GM19023 (cell line): Measurements from ENCODE around the gene HOXA3.

Experiments
- ATAC-seq: cut with Tn5 transposase; IDR thresholded peaks from one replicate; pipeline ENCODE4 v1.9.1; 2021; ENCODE audit warnings: mild to moderate bottlenecking, moderate library complexity; ENCODE audit not compliant: unreplicated experiment

The HOXA3 gene

DNA sequence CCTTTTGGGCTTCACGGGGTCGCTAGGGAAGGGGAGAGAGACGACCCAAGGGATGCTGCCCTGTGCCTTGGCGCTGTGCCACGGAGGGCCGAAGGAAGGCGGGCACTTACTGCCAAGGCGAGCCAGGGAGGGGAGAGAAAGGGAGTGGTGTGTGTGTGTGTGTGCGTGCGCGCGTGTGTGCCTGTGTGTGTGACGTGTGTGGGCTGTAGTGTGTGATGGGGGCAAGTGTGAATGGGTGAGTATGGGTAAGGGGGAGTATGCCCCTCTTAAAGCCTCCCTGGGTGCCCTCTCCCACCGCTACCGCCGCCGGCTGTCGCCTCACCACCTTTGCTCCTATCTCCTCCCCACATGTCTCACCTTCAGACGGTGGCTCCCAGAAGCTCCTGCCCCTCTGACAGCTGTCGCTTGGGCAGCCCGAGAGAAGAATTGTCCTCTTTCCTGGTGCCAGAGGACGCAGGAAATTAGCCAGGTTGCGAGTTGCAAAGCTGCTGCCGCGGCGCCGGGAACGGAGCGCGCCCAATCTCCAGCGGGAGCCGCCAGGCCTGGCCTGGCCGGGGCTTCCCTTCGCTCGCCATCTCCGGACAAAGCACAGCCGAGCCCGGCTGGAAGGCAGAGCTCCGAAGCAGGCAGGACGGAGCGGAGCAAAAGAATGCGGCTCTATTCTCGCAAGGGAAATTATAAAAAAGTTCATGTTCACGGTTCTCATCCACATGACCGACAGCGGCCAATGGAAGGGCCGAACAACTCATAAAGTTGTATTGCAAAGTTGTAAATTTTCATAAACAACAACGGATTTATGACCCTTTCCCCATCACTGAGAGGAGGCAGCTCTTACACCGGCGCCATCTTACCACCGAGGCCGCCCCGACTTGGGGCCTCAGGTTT lies at the start of gene HOXA3:
Gene HOXA3 (minus strand): TSS at position 653 of the 885 bp plus-strand sequence. CDS start 41,943 bp downstream, outside the sequence.
- ATAC-seq, result no peak

DNA sequence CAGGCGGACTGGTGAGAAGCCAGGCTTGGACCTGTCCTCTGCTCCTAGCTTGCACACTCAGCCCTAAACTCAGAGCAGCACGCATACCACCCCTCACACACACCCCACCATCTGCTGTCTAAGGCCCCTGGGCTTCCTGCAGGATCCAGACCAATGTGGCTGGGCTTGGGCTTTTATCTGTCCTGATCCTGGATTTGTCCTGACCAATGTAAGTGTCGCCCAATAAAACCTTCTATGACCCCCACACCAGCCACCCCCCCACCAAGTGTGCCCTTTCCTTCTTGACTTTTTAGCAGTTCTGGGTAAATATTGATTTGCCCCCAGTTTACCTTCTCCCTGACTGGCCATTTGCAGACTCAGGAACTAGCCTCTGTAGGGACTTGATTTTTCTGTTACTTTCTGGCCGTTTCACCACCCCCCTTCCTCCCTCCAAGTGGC lies 49.2 kb upstream of the HOXA3 start:
- ATAC-seq, result no peak

DNA sequence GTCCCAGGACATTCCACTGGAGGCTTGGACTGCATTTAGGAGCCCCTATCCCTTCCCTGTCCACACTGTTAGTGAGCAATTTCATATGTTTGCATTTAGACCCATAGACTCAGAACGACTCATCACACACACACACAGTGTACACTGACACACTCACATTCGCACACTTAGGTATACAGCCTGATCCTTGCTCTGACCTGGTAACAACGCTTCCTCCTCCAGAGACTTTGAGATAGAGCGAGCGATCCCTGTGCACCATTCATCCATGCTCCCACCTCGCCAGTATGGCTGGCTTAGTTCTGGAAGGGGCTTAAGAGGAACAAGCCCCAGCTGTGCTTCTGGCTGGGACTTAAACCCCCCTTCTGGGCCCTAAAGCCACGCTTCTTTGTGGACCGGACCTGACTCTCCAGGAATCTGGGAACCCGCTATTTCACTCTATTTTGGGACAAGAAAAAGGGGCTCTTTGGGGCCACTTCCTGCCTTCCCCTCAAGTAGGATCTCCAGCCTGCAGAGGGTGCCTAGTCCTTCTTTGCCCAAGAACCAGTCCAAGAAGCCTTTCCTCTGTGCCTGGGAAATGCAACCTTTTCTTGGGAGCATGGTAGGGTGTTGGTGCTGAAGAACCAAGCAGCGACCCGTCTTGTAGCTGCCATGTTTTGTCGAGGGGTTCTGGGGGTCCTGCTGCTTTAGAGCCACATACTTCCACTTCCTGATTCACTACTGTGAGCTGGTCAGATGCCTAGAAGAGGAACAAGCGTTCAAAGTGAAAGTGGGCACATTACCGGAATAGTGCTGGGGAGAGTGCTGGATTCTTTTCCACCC lies 48.6 kb upstream of the HOXA3 start:
- ATAC-seq, result no peak

DNA sequence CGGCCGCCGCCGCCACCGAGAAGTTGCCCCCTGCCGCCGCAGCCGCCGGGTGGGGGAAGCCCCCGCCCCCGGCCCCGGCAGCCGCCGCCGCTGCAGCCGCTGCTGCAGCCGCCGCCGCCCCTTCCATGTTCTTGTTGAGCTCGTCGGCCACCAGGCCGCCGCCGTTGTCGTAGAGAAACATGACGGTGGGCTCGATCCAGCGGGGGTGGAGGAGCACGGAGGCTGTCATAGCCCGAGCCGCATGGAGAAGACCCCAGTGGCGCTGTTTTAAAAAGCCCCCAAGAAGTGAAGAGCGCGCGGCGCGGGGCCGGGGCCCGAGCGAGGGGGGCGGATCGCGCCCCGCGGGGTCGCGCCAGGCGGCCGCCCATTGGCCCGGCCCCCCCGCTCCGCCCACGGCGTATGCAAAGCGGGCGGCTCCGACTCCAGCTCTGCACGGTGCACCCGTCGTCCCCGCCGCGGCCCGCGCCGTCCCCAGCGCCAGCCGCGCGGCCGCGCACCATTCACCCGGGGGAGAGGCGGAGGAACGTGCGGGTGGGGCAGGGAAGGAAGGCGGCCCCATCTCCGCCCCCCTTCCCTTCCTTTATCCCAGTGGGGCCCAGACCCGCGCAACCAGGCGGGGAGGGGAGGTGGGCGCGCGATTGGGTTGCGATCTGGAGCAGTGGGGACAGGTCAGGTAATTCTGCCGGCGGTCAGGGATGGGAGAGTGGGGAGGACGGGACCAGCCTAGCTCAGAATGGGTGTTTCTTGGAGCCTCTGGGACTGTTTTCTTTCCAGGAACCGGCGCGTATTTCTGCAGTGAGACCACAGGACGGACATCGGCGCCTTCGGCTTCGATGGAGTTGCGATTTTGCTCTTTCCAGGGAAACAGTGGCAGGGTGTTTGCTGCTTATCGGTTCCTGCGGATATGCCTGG lies 47.7 kb upstream of the HOXA3 start, which contains the start of gene HOXA13:
Gene HOXA13 (minus strand): TSS at position 243 of the 912 bp plus-strand sequence. CDS start 14 bp downstream, at position 229.
- no peak for ATAC-seq

DNA sequence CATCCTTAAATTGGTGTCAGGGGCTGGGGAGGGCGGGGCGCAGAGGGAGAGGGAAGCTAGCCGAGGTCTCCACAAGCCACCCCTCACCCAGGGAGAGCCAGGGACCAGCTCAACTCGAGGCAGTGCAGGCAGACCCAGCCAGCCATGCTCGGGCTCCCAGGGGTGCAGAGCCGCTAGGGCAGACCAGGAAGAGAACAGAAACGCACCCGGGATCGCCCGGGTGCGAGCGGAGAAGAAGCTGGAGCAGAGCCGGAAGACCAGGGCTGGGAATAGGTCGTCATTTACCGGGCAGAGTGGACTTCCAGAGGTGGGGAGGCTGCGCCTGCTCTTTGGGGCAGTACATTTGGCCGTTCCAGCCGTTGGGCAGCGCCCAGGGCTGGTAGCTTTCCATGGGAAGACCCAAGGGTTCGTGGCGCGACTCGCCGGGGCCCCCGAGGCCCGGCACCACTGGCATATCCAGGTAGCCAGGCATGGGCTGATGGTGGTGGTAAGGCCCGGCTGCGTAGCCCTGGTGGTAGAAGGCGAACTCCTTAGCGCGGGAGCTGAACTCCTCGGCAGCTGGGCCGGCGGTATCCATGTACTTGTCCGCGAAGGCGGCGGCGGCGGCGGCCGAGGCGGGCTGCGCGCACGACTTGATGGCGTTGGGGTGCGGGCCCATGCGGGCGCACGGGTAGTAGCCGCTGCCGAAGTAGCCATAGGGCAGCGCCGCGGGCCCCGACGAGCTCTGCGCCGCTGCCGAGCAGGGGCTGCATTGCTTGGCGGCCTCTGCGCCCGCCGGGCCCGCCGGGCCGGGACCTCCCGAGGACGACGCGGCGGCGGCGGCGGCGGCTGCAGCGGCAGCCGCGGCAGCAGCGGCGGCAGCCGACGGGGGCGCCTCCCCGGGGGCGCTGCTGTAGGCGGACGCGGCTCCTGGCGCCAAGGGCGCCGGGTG lies 46.8 kb upstream of the HOXA3 start:
- ATAC-seq, result no peak

DNA sequence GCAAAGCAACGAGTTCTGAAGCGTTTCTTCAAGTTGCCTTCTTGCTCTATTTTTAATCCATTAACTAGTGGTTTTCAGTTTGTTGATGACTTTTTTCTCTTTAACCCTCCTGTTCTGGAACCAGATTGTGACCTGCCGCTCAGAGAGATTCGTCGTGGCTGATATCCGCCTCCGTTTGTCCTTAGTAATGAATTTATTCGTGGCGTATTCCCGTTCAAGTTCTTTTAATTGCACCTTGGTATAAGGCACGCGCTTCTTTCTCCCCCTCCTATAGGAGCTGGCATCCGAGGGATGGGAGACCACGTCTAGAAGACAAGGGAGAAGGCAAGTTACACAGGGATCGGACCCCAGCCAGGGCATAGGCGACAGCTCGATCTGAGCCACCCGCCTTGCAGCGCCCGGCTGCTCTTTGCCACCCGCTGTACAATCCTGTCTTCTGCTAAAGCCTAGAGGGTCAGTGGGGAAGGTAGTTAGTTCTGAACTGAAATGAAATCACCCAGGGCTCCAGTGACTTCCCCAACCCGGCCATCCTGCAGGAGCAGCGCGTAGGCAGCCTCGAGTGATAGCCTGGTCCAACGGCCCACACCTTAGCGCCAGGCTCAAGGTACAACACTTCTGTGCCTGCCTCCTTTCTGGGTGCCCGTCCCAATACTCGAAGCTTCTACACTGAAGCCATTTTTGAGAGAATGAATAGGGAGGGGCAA lies 45.9 kb upstream of the HOXA3 start:
- no peak for ATAC-seq

DNA sequence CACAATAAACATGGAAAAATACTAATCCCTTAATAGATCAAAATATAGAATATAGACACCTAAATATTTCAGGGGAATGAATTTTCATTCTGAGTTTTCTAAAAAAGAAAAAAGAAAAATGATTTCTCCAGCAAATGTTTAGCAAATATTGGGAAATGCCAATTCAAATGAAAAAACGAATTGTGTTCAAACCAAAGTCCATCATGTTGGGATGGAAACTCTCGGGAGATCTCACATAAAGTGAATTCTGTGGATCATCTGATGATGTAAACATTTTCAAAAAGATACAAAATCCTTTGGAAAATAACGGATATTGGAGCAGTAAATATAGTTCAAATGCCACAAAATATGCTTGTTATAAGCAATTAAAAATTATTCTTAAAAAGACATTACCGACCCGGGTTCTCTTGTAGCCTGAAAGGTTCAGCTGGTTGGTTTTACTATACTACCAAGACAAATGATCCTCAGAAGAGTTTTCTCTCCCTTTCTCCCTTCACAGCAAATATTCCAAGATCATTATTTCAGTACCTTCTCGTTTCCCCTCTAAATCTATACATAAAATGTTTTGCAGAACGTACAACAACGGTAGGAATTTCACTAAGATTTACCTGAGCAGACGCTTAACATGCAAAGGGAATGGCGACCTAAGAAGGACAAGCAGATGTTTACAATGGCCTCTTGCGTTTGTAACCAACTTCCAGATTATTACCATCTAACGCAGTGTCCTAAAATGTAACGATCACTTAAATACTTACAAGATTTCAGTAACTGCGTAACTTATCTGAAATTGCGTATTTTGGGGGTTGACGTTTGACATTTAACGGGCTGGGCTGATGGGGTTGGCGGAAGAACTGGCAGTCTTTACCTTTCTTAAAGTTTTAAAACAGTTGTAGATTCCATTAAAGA lies 45.0 kb upstream of the HOXA3 start:
- ATAC-seq, result no peak

DNA sequence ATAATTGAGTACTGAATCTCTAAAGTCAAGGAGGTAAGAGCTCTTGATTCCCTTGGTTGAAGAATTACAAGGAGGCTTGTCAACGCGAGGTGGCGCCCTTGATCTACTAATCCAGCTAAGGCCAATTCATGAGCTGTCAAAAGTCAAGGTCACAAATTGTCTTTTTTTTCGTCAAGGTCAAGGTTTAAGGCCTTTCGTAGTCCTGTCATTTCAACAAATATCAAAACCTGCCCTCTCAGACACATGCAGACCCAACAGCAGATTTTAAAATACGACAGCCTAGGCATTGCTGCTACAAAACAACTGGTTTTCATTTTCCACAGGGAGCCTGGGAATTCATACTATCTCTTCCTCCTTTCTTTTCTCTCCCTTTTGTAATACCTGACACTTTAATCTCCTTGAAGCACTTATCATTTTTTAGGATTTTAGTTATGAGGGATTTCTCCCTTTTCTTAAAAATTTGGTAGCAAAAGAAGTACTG lies 43.9 kb upstream of the HOXA3 start:
- no peak for ATAC-seq

DNA sequence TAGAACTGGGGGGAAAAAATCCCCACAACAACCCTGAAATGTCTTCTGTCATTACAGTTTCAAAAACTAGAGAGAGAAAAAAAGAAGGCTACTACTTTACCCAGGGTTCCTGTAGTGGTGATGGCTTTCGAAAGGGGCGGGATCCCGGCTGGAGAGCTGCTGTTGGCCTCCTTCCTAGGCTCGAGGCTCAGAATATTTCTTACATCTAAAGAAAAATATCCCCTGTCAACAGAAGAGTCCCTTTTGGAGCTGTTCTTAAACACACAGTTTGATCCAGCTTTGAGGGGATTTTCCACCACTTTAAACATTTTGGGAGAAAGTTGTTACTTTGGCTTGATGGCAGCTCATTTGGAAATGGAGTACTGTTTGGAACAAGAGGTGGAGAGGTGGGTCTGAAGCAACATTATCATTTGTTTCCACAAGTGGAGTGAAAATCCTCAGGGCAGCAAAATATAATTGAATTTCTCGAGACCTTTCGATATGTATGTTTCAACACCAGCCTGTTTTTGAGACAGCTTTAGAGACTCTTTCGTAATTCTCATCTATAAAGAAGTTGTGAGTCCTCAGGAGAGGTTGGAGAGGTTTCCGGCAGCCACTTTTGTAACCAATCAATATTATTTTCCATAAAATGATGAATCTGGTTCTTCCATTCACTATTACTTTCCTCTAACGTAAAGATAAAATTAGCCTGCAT lies 42.5 kb upstream of the HOXA3 start:
- ATAC-seq, result no peak

DNA sequence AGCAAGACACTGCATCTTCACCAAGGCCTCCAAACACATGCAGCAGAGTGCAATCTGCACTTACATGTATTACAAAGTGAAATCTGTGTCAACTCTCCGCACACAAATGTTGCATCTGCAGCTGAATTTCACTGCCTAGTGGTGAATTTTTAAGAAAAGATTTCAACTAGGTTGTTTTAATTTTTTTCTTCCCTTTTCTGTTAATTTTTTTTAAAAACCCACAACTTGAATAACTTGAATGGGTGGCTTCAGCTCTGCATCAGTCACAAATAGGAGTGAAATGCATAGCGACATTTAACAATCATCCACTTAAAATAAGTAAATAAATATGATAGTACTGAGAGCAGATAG lies 41.6 kb upstream of the HOXA3 start:
- no peak for ATAC-seq

DNA sequence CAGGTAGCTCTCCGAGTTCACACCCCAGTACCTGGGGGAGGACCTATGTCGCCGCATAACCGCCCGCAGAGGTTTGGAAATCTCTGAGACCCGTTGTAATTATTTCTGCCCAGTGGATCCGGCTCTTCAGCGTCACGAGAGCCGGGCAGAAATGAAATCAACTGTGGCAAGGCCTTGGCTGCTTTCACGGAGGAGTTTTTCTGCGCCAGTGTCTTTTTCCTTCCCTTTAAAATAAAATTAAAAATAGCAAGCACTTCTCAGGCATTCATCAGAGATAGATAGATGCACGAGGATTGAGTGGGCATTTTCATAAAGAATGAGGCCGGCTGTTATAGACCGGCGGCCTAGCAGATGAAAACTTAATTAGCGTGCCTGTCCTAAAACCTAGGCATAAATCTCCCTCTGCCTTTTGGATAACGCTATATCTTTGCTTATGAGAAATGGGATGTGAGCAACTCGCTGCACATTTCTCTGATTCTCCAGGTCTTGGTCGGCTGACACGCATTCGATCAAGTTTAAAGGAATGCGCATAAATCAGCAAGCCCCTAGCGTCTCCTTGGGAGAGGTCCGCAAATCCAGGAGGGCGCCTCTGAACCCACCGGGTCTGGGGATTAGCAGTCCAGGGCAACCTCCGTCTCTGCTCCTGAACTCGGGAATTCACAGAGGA lies 41.1 kb upstream of the HOXA3 start:
- no peak for ATAC-seq

DNA sequence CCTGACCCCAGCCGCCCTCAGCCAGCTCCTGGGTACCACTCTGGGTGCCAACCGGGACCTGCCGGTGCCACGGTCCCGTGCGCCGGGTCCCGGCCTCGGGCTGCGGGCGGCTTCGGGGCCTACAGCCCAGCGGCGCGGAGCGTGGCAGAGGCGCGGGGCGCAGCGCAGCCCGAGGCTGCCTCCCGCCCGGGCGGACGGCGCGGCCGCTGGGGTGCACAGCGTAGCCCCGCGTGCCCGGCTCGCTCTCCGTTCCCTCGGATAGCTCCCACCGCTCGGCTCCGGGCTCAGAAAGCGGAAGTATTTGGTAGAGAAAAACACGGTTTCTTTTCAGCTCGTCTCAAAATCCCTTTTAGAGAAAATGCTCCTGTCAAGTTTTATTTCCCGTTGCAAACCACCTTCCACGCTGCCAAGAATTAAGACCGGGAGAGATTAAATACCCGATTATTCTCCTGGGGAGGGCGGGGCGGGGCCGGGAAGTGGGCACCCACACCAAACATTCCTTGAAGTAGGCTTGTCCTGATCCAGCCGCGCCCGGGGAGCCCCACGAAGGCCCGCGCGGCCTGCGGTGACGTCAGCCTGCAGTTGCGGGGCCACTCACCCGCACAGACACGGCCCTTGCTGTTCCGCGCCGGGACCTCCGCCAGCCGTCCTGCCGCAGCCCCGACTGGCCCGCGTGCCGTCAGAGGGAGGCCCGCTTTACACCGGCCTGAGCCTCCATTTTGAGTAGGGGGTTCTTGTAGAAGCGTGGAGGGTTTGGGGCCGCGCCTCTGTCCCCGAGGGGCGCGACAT lies 40.4 kb upstream of the HOXA3 start:
- no peak for ATAC-seq

DNA sequence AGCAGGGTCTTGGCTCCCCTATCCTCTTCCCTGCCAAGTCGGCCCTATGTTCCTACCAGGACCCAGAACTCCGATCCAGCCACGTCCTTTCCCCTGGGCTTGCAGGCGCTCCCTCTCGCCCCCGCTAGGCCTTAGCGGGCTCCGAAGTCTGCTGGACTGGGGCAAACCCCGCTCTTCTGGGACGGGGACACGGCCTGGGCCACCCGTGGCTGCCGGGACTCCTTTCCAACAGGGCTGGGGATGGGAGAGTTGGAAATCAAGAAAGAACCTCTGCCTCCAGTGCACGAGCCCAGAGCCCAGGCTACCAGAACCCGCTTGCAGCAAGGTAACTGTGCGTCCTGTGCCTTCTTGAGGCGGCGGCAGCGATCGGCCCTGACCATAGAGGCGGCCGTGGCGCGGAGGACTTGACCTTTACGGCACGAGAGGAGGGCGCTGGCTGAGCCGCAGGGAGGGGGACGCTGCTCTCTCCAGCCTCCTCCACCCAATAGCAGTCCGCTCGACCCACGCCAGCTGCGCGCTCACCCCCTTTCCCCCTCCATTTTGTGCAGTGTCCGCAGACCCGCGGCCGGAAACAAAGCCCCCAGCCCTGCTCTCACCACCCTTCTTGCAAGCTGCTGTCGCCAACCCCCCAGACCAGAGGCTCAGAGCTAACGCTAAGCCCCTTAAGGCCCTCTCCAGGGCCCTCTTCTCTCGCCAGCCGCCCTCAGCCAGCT lies 39.6 kb upstream of the HOXA3 start:
- no peak for ATAC-seq

DNA sequence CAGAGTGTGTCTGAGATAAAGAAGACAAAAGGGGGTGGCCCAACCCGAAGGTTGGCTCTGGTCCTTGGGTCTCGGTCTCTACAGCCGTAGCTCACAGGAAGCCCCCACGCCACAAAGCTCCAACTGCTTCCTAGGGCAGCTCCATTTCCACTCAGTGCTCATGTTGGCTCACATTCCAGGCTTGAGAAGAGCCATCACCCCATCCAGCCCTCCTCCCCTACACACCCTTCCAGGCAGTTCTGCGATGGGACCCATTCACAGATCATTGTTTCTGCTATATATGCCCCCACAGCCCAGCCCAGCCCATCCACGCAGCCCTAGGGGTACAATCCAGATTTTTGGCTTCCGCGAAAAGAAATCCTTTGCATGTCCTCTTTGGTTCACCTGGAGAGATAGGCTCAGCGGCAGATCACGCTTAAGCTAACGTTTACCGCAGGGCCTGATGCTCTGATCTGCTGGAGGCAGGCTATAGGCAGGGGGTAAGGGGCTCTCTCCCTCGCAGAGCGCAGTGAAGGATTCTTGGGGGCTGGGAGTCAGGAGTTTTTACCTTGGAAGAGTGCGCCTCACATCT lies 38.9 kb upstream of the HOXA3 start:
- ATAC-seq, result no peak
